Adrenal gland (tissue), 12 donors: ENCODE data around the gene TNFAIP8. TPM values are rescaled to one million over a fixed set of nuclear protein-coding genes. Genes with fewer than 3 reads are reported as not detected.

ENCODE experiments used
- DNase-seq, 7 donors: peaks; one replicate each; pipeline ENCODE4 v3.0.0-alpha.2; 2019 to 2020
- H3K27ac ChIP-seq, 5 donors: fragments of 200-600 bp; sonication (generic) in 4 of 5; 1 replicate in 3 of 5; 2 replicates in 2 of 5; pipeline versions ENCODE4 v1.5.1 to v1.8.0; 2016 to 2020; ENCODE audit warnings: mild to moderate bottlenecking in 1 of 5
- H3K27me3 ChIP-seq: fragments of 200-600 bp; 2 replicates; pipeline ENCODE4 v1.8.0; 2021
- H3K36me3 ChIP-seq, 2 donors: fragments of 200-600 bp; replicated peaks in 1 of 2; 1 replicate in 1 of 2; 2 replicates in 1 of 2; pipeline versions ENCODE4 v1.5.1 to v1.8.0; 2018 to 2022
- H3K4me1 ChIP-seq, 2 donors: fragments of 200-600 bp; replicated peaks in 1 of 2; 1 replicate in 1 of 2; 2 replicates in 1 of 2; pipeline versions ENCODE4 v1.5.1 to v1.8.0; 2018 to 2021
- H3K4me3 ChIP-seq, 4 donors: fragments of 200-600 bp; sonication (generic) in 3 of 4; one replicate each; pipeline ENCODE4 v1.5.1; 2016 to 2018
- H3K9me3 ChIP-seq, 3 donors: fragments of 200-600 bp; sonication (generic) in 1 of 3; replicated peaks in 1 of 3; 1 replicate in 2 of 3; 2 replicates in 1 of 3; pipeline versions ENCODE4 v1.5.1 to v1.8.0; 2016 to 2021
- CTCF ChIP-seq, 6 experiments: fragments of 450-650 bp in 4 of 6; fragments of 200-600 bp in 2 of 6; sonication (generic) in 1 of 6; IDR thresholded peaks; 1 replicate in 5 of 6; 2 replicates in 1 of 6; pipeline versions ENCODE4 v1.5.1 to v1.8.0; 2016 to 2021; ENCODE audit warnings: antibody characterized with exemption in 6 of 6, mild to moderate bottlenecking in 2 of 6, moderate library complexity in 1 of 6
- POLR2A ChIP-seq, 2 donors: fragments of 450-650 bp; IDR thresholded peaks; one replicate each; pipeline ENCODE4 v1.6.1; 2017; ENCODE audit warnings: antibody characterized with exemption in 2 of 2, mild to moderate bottlenecking in 2 of 2, moderate library complexity in 1 of 2
- WGBS, 4 donors: extraction: QIAGEN DNeasy Blood & Tissue Kit in 2 of 4; methylation state at CpG; one replicate each; pipeline versions ENCODE4 v1.1.5 to v1.1.7; 2013 to 2017; 5-methylcytosine and 5-hydroxymethylcytosine counted together
- intact Hi-C, 2 donors: fragments of 100-400 bp; cut with DNase I; formaldehyde crosslinking; loops; one replicate each; pipeline versions ENCODE4 v1.14.1 to v1.15.0; 2022 to 2023
- polyA plus RNA-seq, 3 donors: library from polyadenylated mRNA; stranded (reverse); fragments of 200-250 nt in 2 of 3; fragments of 350-450 nt in 1 of 3; fragmentation: Illumina TruSeq in 1 of 3; extraction: RNeasy Lipid Tissue Mini Kit (QIAGEN cat#74804) in 1 of 3; gene quantifications; one replicate each; pipeline ENCODE4 v1.2.3, GENCODE V29; 2013 to 2014
- total RNA-seq, 9 donors: library from RNA; depleted of rRNA in 4 of 9; stranded (reverse); fragments of >200 nt in 4 of 9; fragments of 120-200 nt in 1 of 9; fragmentation: NEBNext Ultra II Directional in 1 of 9; extraction: Animal tissue kit (Norgen Biotek cat#: 25700) in 1 of 9; gene quantifications; one replicate each; pipeline versions ENCODE4 v1.1.0 to v1.2.4, GENCODE V29; 2013 to 2023
- donor health status: healthy with polysubstance abuse.
- donor health status: Bipolar disorder and iron deficiency.
- donor health status: DM: yes; HTN: yes; CAD: no.
- donor health status: DM: no; HTN: no; CAD: no.
- donor health status: DM: no; HTN: no; CAD: no.
- donor health status: DM: yes; HTN: yes; CAD: no.

TNFAIP8 gene
- total and polyA plus RNA-seq, 12 donors: 1.4 to 12.7 (median 5.5) TPM

- intact Hi-C loops: no loop called here
- no peaks in the 10 kb centered on the region for H3K36me3 ChIP-seq
- no peaks in the 10 kb centered on the region for H3K27me3 ChIP-seq
- H3K27ac ChIP-seq: no peak overlapping the region
- peaks cover 0 to 5% of the 10 kb centered on the region in 2 donors for H3K4me1 ChIP-seq
- DNase-seq: no peak
- WGBS, 4 donors: 86 to 91% (median 89%) methylated on average over 9 to 10 of the region's 10 CpGs
- TF ChIP-seq CTCF (IDR thresholded peaks at IDR 0.05) (no peak), POLR2A (IDR thresholded peaks at IDR 0.05) (no peak)
- no peak overlapping the region for H3K4me3 ChIP-seq
- no peaks in the 10 kb centered on the region for H3K9me3 ChIP-seq
Measured at GRCh38 chr5:119354537-119355243, 1.1 kb upstream of the TNFAIP8 start.

DNA sequence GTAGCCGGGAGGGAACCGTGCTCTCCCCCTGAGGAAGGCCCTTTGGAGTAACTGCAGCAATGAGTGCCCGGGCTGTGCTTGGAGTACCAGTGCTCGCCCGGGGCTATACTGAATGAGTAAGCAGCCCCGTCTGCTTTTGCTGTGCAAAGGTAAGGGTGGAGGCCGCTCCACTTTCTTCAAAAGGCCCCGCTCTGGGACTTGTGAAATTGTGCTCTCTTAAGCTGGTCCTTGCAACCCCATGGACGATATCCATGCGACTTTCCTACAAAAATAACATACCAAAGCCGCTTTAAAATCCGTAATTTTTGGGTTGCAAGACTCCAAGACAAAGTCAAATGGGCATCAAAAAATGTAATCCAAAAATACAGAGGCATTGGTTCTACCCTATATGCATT, 578 bp upstream of the TNFAIP8 start:
- no peaks in the 10 kb centered on the region for H3K36me3 ChIP-seq
- peak overlapping the region in 2 of 4 donors; percentile 24 to 88 for H3K4me3 ChIP-seq
- TF ChIP-seq CTCF (IDR thresholded peaks at IDR 0.05) (no peak), POLR2A (IDR thresholded peaks at IDR 0.05) (no peak)
- WGBS, 4 donors: 65 to 72% (median 70%) methylated on average over 9 to 12 of the region's 12 CpGs
- H3K4me1 ChIP-seq: peaks cover 0 to 5% of the 10 kb centered on the region in 2 donors
- no peak for DNase-seq
- no peaks in the 10 kb centered on the region for H3K27me3 ChIP-seq
- H3K9me3 ChIP-seq: no peaks in the 10 kb centered on the region
- H3K27ac ChIP-seq: peak overlapping the region in 1 of 5 donors; percentile 85
- intact Hi-C loops: no loop called here

- peak overlapping the region in 3 of 5 donors; percentile 43 to 85 (median 63) for H3K27ac ChIP-seq
- peaks cover 0 to 5% of the 10 kb centered on the region in 2 donors for H3K4me1 ChIP-seq
- 12 to 23% (median 18%) methylated on average over 4 of the region's 4 CpGs for WGBS, 4 donors
Measured at GRCh38 chr5:119356612-119357188, 881 bp downstream of the TNFAIP8 start.

More at GRCh38 chr5:119356612-119357188, 881 bp downstream of the TNFAIP8 start:
- DNase-seq: no peak
- intact Hi-C loops: no loop called here
- H3K9me3 ChIP-seq: no peaks in the 10 kb centered on the region
- H3K36me3 ChIP-seq: no peaks in the 10 kb centered on the region
- H3K4me3 ChIP-seq: peak overlapping the region in 2 of 4 donors; percentile 24 to 88
- TF ChIP-seq CTCF (IDR thresholded peaks at IDR 0.05) (no peak), POLR2A (IDR thresholded peaks at IDR 0.05) (no peak)
- H3K27me3 ChIP-seq: no peaks in the 10 kb centered on the region
